ENCODE measurements around the gene LAIR2.

LAIR2 gene

GRCh38 chr19:54477650-54478049, 25.0 kb upstream of the LAIR2 start:
- no peak for DNase-seq (ENCODE audit: low read depth)
- H3K4me3 ChIP-seq (ENCODE audit: low read length), result no peak overlapping the region
- TF ChIP-seq CTCF (IDR thresholded peaks at IDR 0.05; ENCODE audit: insufficient read depth, low read depth, low read length, missing control alignments), result peak; percentile 10

- DNase-seq (ENCODE audit: low read depth), result peak; percentile 57
- no peak overlapping the region for H3K4me3 ChIP-seq (ENCODE audit: low read length)
These were observed 23.9 kb upstream of the LAIR2 start for GRCh38 chr19:54478677-54479266.

GRCh38 chr19:54480051-54480450, 22.6 kb upstream of the LAIR2 start:
- H3K4me3 ChIP-seq (ENCODE audit: low read length), result no peak overlapping the region
- no peak for TF ChIP-seq CTCF (IDR thresholded peaks at IDR 0.05; ENCODE audit: insufficient read depth, low read depth, low read length, missing control alignments)
- no peak for DNase-seq (ENCODE audit: low read depth)

More at GRCh38 chr19:54478677-54479266, 23.9 kb upstream of the LAIR2 start:
- TF ChIP-seq CTCF (IDR thresholded peaks at IDR 0.05; ENCODE audit: insufficient read depth, low read depth, low read length, missing control alignments), result peak; percentile 72

- peak; percentile 81 for TF ChIP-seq CTCF (IDR thresholded peaks at IDR 0.05; ENCODE audit: insufficient read depth, low read depth, low read length, missing control alignments)
- DNase-seq (ENCODE audit: low read depth), result peak; percentile 46
- no peak overlapping the region for H3K4me3 ChIP-seq (ENCODE audit: low read length)
These were observed 21.2 kb upstream of the LAIR2 start for GRCh38 chr19:54481326-54481930.

GRCh38 chr19:54482889-54483288, 19.7 kb upstream of the LAIR2 start:
- no peak overlapping the region for H3K4me3 ChIP-seq (ENCODE audit: low read length)
- DNase-seq (ENCODE audit: low read depth), result no peak
- TF ChIP-seq CTCF (IDR thresholded peaks at IDR 0.05; ENCODE audit: insufficient read depth, low read depth, low read length, missing control alignments), result no peak

GRCh38 chr19:54484451-54484850, 18.2 kb upstream of the LAIR2 start:
- TF ChIP-seq CTCF (IDR thresholded peaks at IDR 0.05; ENCODE audit: insufficient read depth, low read depth, low read length, missing control alignments), result no peak
- DNase-seq (ENCODE audit: low read depth), result no peak

GRCh38 chr19:54485851-54486250, 16.8 kb upstream of the LAIR2 start:
- no peak for TF ChIP-seq CTCF (IDR thresholded peaks at IDR 0.05; ENCODE audit: insufficient read depth, low read depth, low read length, missing control alignments)
- no peak for DNase-seq (ENCODE audit: low read depth)
- H3K4me3 ChIP-seq (ENCODE audit: low read length), result no peak overlapping the region

More at GRCh38 chr19:54484451-54484850, 18.2 kb upstream of the LAIR2 start:
- no peak overlapping the region for H3K4me3 ChIP-seq (ENCODE audit: low read length)

Data from epithelial cell of esophagus (primary cell).